CD8-positive, alpha-beta memory T cell (primary cell): Measurements from ENCODE around the gene PNMA6F. TPM values are rescaled to one million over a fixed set of nuclear protein-coding genes. Genes with fewer than 3 reads are reported as not detected.
A peak's percentile ranks its signal among the peaks of the same experiment; 100 is the strongest.

ENCODE experiments used
- CTCF ChIA-PET: fragments of 350-600 bp; sonication (Branson Sonifier 250); formaldehyde crosslinking; loops from one replicate; lab custom pipeline; 2021; ENCODE audit warnings: antibody characterized with exemption; lab: Charles Lee
- POLR2A ChIA-PET: fragments of 350-600 bp; sonication (Branson Sonifier 250); formaldehyde crosslinking; loops from one replicate; lab custom pipeline; 2021; ENCODE audit warnings: antibody characterized with exemption; lab: Charles Lee
- DNase-seq, 5 donors: peaks; one replicate each; pipeline versions ENCODE4 v3.0.0 to v3.0.0-alpha.2; 2020 to 2022; ENCODE audit warnings: mixed read lengths in 1 of 5
- H3K27ac ChIP-seq: one replicate; pipeline ENCODE4 v1.7.0; 2013; ENCODE audit warnings: low read depth, mild to moderate bottlenecking, low read length, moderate library complexity
- H3K27me3 ChIP-seq: 2 replicates; pipeline ENCODE4 v1.7.0; 2013; ENCODE audit warnings: low read length, mild to moderate bottlenecking; ENCODE audit not compliant: insufficient read depth, poor library complexity, severe bottlenecking
- H3K36me3 ChIP-seq: 2 replicates; pipeline ENCODE4 v1.7.0; 2013; ENCODE audit warnings: mild to moderate bottlenecking, low read length, moderate library complexity; ENCODE audit not compliant: insufficient read depth
- H3K4me1 ChIP-seq: 2 replicates; pipeline ENCODE4 v1.7.0; 2013; ENCODE audit warnings: mild to moderate bottlenecking, low read length, moderate library complexity; ENCODE audit not compliant: insufficient read depth
- H3K4me3 ChIP-seq: 2 replicates; pipeline ENCODE4 v1.7.0; 2013; ENCODE audit warnings: mild to moderate bottlenecking, low read length
- H3K9me3 ChIP-seq: 2 replicates; pipeline ENCODE4 v1.7.0; 2013; ENCODE audit warnings: mild to moderate bottlenecking, low read length
- H3K27ac Mint-ChIP-seq, 8 donors: one replicate each; pipeline ENCODE4 v1.8.0; 2020 to 2021; ENCODE audit warnings: mixed read lengths in 8 of 8, mild to moderate bottlenecking in 6 of 8, inconsistent platforms in 3 of 8, moderate library complexity in 3 of 8
- H3K27me3 Mint-ChIP-seq, 2 donors: one replicate each; pipeline ENCODE4 v1.8.0; 2020 to 2021; ENCODE audit warnings: mixed read lengths in 2 of 2, mild to moderate bottlenecking in 1 of 2, moderate library complexity in 1 of 2
- H3K36me3 Mint-ChIP-seq, 3 donors: one replicate each; pipeline ENCODE4 v1.8.0; 2020 to 2021; ENCODE audit warnings: mixed read lengths in 3 of 3, inconsistent platforms in 1 of 3, mild to moderate bottlenecking in 1 of 3
- H3K4me1 Mint-ChIP-seq, 3 donors: one replicate each; pipeline ENCODE4 v1.8.0; 2020 to 2021; ENCODE audit warnings: mixed read lengths in 3 of 3, inconsistent platforms in 1 of 3, mild to moderate bottlenecking in 1 of 3
- H3K4me3 Mint-ChIP-seq, 7 donors: one replicate each; pipeline ENCODE4 v1.8.0; 2020 to 2021; ENCODE audit warnings: mixed read lengths in 7 of 7, mild to moderate bottlenecking in 6 of 7, moderate library complexity in 4 of 7, inconsistent platforms in 2 of 7
- H3K9me3 Mint-ChIP-seq, 5 donors: one replicate each; pipeline ENCODE4 v1.8.0; 2020 to 2022; ENCODE audit warnings: mixed read lengths in 5 of 5, mild to moderate bottlenecking in 3 of 5, moderate library complexity in 2 of 5, inconsistent platforms in 1 of 5
- polyA plus RNA-seq: library from polyadenylated mRNA; unstranded; fragments of 300-500 nt; fragmentation: Illumina TruSeq; gene quantifications from one replicate; pipeline ENCODE4 v1.2.3, GENCODE V29; 2021
- total RNA-seq, 2 experiments: library from RNA; stranded (reverse); gene quantifications; one replicate each; pipeline ENCODE4 v1.2.3, GENCODE V29; 2021

The PNMA6F gene
- total and polyA plus RNA-seq, 3 experiments from 2014 or later = not detected

GRCh38 chrX:153317996-153318722 lies 3.4 kb downstream of the PNMA6F start:
- no peaks in the 10 kb centered on the region for H3K27me3 ChIP-seq
- Mint-ChIP-seq H3K4me1 (no peaks in the 10 kb centered on the region), H3K27ac (peak overlapping the region in 1 of 8 donors; percentile 5), H3K9me3 (no peaks in the 10 kb centered on the region), H3K27me3 (peaks cover 9 to 10% of the 10 kb centered on the region in 2 donors), H3K4me3 (no peak overlapping the region), H3K36me3 (no peaks in the 10 kb centered on the region)
- H3K27ac ChIP-seq = no peak overlapping the region
- CTCF ChIA-PET = no interaction called here
- no peaks in the 10 kb centered on the region for H3K4me1 ChIP-seq
- DNase-seq = no peak
- H3K36me3 ChIP-seq = no peaks in the 10 kb centered on the region
- POLR2A ChIA-PET = no interaction called here
- H3K4me3 ChIP-seq = no peak overlapping the region
- H3K9me3 ChIP-seq = no peaks in the 10 kb centered on the region

DNA sequence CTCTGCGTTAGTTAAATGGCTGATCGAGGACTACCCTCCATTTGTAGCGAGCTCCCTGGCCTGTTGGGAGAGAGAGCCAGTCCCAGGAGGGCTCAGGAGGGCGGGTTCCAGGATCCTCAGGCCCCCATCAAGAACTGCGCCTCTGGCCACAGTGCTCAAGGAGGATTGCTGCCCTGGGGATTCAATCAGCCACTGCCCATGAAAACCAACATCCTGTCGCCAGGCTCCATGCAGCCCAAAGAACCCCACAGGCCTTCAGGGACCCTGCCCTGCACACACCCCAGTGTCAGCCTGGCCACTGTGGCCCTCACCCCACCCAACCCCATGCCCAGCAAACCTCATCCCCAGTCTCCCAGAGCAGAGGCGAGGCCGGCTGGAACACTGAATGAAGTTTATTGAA lies 4.3 kb downstream of the PNMA6F start:
- Histone ChIP-seq H3K27ac (no peak overlapping the region), H3K27me3 (no peaks in the 10 kb centered on the region), H3K4me1 (no peaks in the 10 kb centered on the region), H3K9me3 (no peaks in the 10 kb centered on the region), H3K36me3 (no peaks in the 10 kb centered on the region), H3K4me3 (no peak overlapping the region)
- H3K9me3 Mint-ChIP-seq = no peaks in the 10 kb centered on the region
- H3K27me3 Mint-ChIP-seq = peaks cover 8 to 9% of the 10 kb centered on the region in 2 donors
- no peak overlapping the region for H3K4me3 Mint-ChIP-seq
- ChIA-PET POLR2A (no interaction called here), CTCF (no interaction called here)
- DNase-seq = no peak
- H3K36me3 Mint-ChIP-seq = no peaks in the 10 kb centered on the region
- H3K27ac Mint-ChIP-seq = no peak overlapping the region
- H3K4me1 Mint-ChIP-seq = no peaks in the 10 kb centered on the region

GRCh38 chrX:153312842-153313241 lies 8.7 kb downstream of the PNMA6F start:
- Histone ChIP-seq H3K4me3 (no peak overlapping the region), H3K36me3 (no peaks in the 10 kb centered on the region), H3K4me1 (no peaks in the 10 kb centered on the region), H3K27me3 (no peaks in the 10 kb centered on the region), H3K27ac (no peak overlapping the region), H3K9me3 (no peaks in the 10 kb centered on the region)
- Mint-ChIP-seq H3K27me3 (peaks cover 0 to 3% of the 10 kb centered on the region in 2 donors), H3K36me3 (no peaks in the 10 kb centered on the region), H3K9me3 (no peaks in the 10 kb centered on the region), H3K4me3 (no peak overlapping the region), H3K4me1 (no peaks in the 10 kb centered on the region), H3K27ac (no peak overlapping the region)
- POLR2A ChIA-PET = no interaction called here
- DNase-seq = no peak
- CTCF ChIA-PET = no interaction called here

GRCh38 chrX:153312041-153312440 lies 9.5 kb downstream of the PNMA6F start:
- CTCF ChIA-PET = no interaction called here
- H3K4me1 ChIP-seq = no peaks in the 10 kb centered on the region
- Mint-ChIP-seq H3K36me3 (no peaks in the 10 kb centered on the region), H3K27ac (no peak overlapping the region), H3K4me1 (no peaks in the 10 kb centered on the region), H3K27me3 (peaks cover under 1 to 3% of the 10 kb centered on the region in 2 donors), H3K9me3 (no peaks in the 10 kb centered on the region), H3K4me3 (no peak overlapping the region)
- H3K27me3 ChIP-seq = no peaks in the 10 kb centered on the region
- no peak overlapping the region for H3K4me3 ChIP-seq
- no peak for DNase-seq
- H3K27ac ChIP-seq = no peak overlapping the region
- no peaks in the 10 kb centered on the region for H3K36me3 ChIP-seq
- POLR2A ChIA-PET = no interaction called here
- no peaks in the 10 kb centered on the region for H3K9me3 ChIP-seq

DNA sequence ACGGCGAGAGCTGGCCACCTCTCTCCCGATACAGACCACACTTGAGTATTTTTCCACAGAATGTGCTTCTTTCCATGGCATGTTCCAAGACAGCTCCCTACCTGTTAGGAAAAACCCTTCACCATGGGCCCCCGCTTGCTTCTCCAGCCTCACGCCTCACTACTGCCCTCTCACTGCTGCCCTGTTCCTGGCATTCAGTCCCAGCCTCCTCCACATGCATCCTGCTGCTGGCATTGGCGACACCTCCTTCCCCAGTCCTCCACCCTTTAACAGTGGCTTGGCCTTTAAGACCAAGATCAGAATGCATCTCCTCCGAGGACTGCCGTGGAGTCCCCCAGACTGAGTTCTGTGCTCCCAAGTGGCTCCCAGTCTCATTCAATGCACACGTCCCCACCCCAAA lies 10.7 kb downstream of the PNMA6F start:
- H3K36me3 ChIP-seq = no peaks in the 10 kb centered on the region
- DNase-seq = no peak
- H3K27ac Mint-ChIP-seq = no peak overlapping the region
- no peaks in the 10 kb centered on the region for H3K4me1 ChIP-seq
- no peaks in the 10 kb centered on the region for H3K9me3 Mint-ChIP-seq
- no peaks in the 10 kb centered on the region for H3K36me3 Mint-ChIP-seq
- ChIA-PET CTCF (no interaction called here), POLR2A (no interaction called here)
- no peaks in the 10 kb centered on the region for H3K4me1 Mint-ChIP-seq
- H3K9me3 ChIP-seq = no peaks in the 10 kb centered on the region
- H3K27me3 ChIP-seq = no peaks in the 10 kb centered on the region
- no peak overlapping the region for H3K4me3 ChIP-seq
- no peak overlapping the region for H3K27ac ChIP-seq
- H3K4me3 Mint-ChIP-seq = no peak overlapping the region
- H3K27me3 Mint-ChIP-seq = peaks cover 6 to 8% of the 10 kb centered on the region in 2 donors

- CTCF ChIA-PET = no interaction called here
- H3K36me3 ChIP-seq = no peaks in the 10 kb centered on the region
- no peak overlapping the region for H3K4me3 ChIP-seq
- no peaks in the 10 kb centered on the region for H3K4me1 ChIP-seq
- H3K27ac ChIP-seq = no peak overlapping the region
- POLR2A ChIA-PET = no interaction called here
- H3K4me1 Mint-ChIP-seq = no peaks in the 10 kb centered on the region
- no peaks in the 10 kb centered on the region for H3K9me3 ChIP-seq
- peaks cover 13 to 27% of the 10 kb centered on the region in 2 donors for H3K27me3 Mint-ChIP-seq
- no peak overlapping the region for H3K27ac Mint-ChIP-seq
- no peaks in the 10 kb centered on the region for H3K9me3 Mint-ChIP-seq
- no peaks in the 10 kb centered on the region for H3K27me3 ChIP-seq
- H3K4me3 Mint-ChIP-seq = no peak overlapping the region
- DNase-seq = no peak
- H3K36me3 Mint-ChIP-seq = no peaks in the 10 kb centered on the region
These were observed 14.0 kb downstream of the PNMA6F start for GRCh38 chrX:153307276-153308178.

GRCh38 chrX:153306527-153307115 lies 14.9 kb downstream of the PNMA6F start:
- no peaks in the 10 kb centered on the region for H3K4me1 Mint-ChIP-seq

DNA sequence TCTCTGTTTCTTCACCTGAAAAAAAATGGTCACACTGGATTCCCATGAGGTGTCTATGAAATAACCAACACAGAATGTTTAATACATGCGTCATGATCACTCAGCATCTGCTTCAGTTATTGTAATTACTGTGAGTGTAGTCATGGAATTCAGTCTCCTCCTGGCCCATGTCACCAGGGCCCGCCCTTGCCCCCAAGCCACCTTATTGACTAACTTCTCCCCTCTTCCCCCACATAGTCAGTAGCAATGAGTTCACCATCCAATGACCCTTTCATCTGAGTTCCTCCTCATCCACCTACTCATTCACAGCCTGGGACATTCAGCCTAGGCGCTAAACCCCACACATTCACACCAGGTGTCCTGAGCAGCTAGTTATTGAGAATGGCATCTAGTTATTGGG lies 15.6 kb downstream of the PNMA6F start:
- no peaks in the 10 kb centered on the region for H3K4me1 Mint-ChIP-seq
- POLR2A ChIA-PET = no interaction called here
- H3K27ac Mint-ChIP-seq = no peak overlapping the region

More at GRCh38 chrX:153306527-153307115, 14.9 kb downstream of the PNMA6F start:
- Mint-ChIP-seq H3K9me3 (no peaks in the 10 kb centered on the region), H3K4me3 (no peak overlapping the region), H3K27me3 (peaks cover 13 to 27% of the 10 kb centered on the region in 2 donors), H3K36me3 (no peaks in the 10 kb centered on the region), H3K27ac (no peak overlapping the region)
- ChIA-PET POLR2A (no interaction called here), CTCF (no interaction called here)
- Histone ChIP-seq H3K27me3 (no peaks in the 10 kb centered on the region), H3K4me3 (no peak overlapping the region), H3K9me3 (no peaks in the 10 kb centered on the region), H3K36me3 (no peaks in the 10 kb centered on the region), H3K27ac (no peak overlapping the region), H3K4me1 (no peaks in the 10 kb centered on the region)
- DNase-seq = no peak

More for the DNA sequence above, 15.6 kb downstream of the PNMA6F start:
- Histone ChIP-seq H3K27ac (no peak overlapping the region), H3K4me1 (no peaks in the 10 kb centered on the region), H3K36me3 (no peaks in the 10 kb centered on the region), H3K4me3 (no peak overlapping the region), H3K27me3 (no peaks in the 10 kb centered on the region), H3K9me3 (no peaks in the 10 kb centered on the region)
- CTCF ChIA-PET = no interaction called here
- Mint-ChIP-seq H3K4me3 (no peak overlapping the region), H3K27me3 (peaks cover 13 to 27% of the 10 kb centered on the region in 2 donors), H3K36me3 (no peaks in the 10 kb centered on the region), H3K9me3 (no peaks in the 10 kb centered on the region)
- DNase-seq = no peak
